Measurements from ENCODE around the gene DUS4L.

DNA sequence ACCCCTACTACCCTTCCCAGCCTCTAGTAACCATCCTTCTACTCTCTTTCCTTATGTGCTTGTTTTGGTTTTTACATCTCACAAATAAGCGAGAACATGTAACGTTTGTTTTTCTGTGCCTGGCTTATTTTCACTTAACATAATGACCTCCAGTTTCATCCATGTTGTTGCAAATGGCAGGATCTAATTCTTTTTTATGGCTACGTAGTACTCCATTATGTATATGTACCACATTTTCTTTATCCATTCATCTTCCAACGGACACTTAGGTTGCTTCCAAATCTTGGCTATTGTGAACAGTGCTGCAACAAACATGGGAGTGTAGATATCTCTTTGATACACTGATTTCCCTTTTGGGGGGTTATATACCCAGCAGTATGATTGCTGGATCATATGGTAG is 63.2 kb downstream of the DUS4L start:
- TF ChIP-seq, protein P1, sequence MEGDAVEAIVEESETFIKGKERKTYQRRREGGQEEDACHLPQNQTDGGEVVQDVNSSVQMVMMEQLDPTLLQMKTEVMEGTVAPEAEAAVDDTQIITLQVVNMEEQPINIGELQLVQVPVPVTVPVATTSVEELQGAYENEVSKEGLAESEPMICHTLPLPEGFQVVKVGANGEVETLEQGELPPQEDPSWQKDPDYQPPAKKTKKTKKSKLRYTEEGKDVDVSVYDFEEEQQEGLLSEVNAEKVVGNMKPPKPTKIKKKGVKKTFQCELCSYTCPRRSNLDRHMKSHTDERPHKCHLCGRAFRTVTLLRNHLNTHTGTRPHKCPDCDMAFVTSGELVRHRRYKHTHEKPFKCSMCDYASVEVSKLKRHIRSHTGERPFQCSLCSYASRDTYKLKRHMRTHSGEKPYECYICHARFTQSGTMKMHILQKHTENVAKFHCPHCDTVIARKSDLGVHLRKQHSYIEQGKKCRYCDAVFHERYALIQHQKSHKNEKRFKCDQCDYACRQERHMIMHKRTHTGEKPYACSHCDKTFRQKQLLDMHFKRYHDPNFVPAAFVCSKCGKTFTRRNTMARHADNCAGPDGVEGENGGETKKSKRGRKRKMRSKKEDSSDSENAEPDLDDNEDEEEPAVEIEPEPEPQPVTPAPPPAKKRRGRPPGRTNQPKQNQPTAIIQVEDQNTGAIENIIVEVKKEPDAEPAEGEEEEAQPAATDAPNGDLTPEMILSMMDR (conservative IDR thresholded peaks at IDR 0.05): no peak
- no peak for TF ChIP-seq EZH2 (IDR thresholded peaks at IDR 0.05; ENCODE audit: low read depth)

Measured in PC-9 (cell line).